MM.1S (cell line): Measurements from ENCODE around the gene TBL1X.

Experiments
- DNase-seq: peaks from one replicate; pipeline ENCODE4 v3.0.0-alpha.2; 2015
- H2AFZ ChIP-seq: fragments of 300-600 bp; sonication (generic); 2 replicates; pipeline ENCODE4 v1.6.0; 2016; ENCODE audit warnings: antibody characterized with exemption, low read length
- H3F3A ChIP-seq: fragments of 300-600 bp; sonication (generic); 2 replicates; pipeline ENCODE4 v1.6.1; 2016; ENCODE audit warnings: mild to moderate bottlenecking, antibody characterized with exemption, low read length, moderate library complexity, mixed read lengths; ENCODE audit not compliant: insufficient read depth
- H3K27ac ChIP-seq: fragments of 300-600 bp; sonication (generic); 2 replicates; pipeline ENCODE4 v1.5.1; 2016; ENCODE audit warnings: mild to moderate bottlenecking, low read length
- H3K27me3 ChIP-seq: fragments of 300-600 bp; sonication (generic); replicated peaks from 2 replicates; pipeline ENCODE4 v1.6.0; 2016; ENCODE audit warnings: low read length; ENCODE audit not compliant: insufficient read depth
- H3K36me3 ChIP-seq: fragments of 300-600 bp; sonication (generic); replicated peaks from 2 replicates; pipeline ENCODE4 v1.6.1; 2016; ENCODE audit warnings: mild to moderate bottlenecking, low read length, mixed read lengths; ENCODE audit not compliant: insufficient read depth
- H3K4me1 ChIP-seq: fragments of 300-600 bp; sonication (generic); 2 replicates; pipeline ENCODE4 v1.6.1; 2016; ENCODE audit warnings: low read length, mixed read lengths
- H3K4me2 ChIP-seq: fragments of 300-600 bp; sonication (generic); 2 replicates; pipeline ENCODE4 v1.6.0; 2016; ENCODE audit warnings: low read depth, low read length
- H3K4me3 ChIP-seq: fragments of 300-600 bp; sonication (generic); 2 replicates; pipeline ENCODE4 v1.5.1; 2016; ENCODE audit warnings: low read length, mixed read lengths
- H3K79me2 ChIP-seq: fragments of 300-600 bp; sonication (generic); 2 replicates; pipeline ENCODE4 v1.6.1; 2016; ENCODE audit warnings: mixed run types, low read length, mixed read lengths
- H3K9ac ChIP-seq: fragments of 300-600 bp; sonication (generic); 2 replicates; pipeline ENCODE4 v1.6.1; 2016; ENCODE audit warnings: low read length, mixed read lengths
- H3K9me2 ChIP-seq: fragments of 300-600 bp; sonication (generic); replicated peaks from 2 replicates; pipeline ENCODE4 v1.6.1; 2016; ENCODE audit warnings: mild to moderate bottlenecking, low read length, mixed read lengths; ENCODE audit not compliant: insufficient read depth
- H3K9me3 ChIP-seq: fragments of 300-600 bp; sonication (generic); replicated peaks from 2 replicates; pipeline ENCODE4 v1.6.1; 2016; ENCODE audit warnings: mild to moderate bottlenecking, low read length, mixed read lengths; ENCODE audit not compliant: insufficient read depth
- H4K20me1 ChIP-seq: fragments of 300-600 bp; sonication (generic); 2 replicates; pipeline ENCODE4 v1.6.1; 2016; ENCODE audit warnings: mild to moderate bottlenecking, low read length, moderate library complexity, mixed read lengths; ENCODE audit not compliant: insufficient read depth
- EZH2 ChIP-seq: fragments of 300-600 bp; sonication (generic); optimal IDR thresholded peaks from 2 replicates; pipeline ENCODE3; 2017; ENCODE audit warnings: low read depth, mild to moderate bottlenecking, antibody characterized with exemption, low read length, mixed read lengths
- EZH2phosphoT487 ChIP-seq: fragments of 300-600 bp; sonication (generic); IDR thresholded peaks from 2 replicates; pipeline ENCODE4 v1.6.1; 2018; ENCODE audit warnings: antibody characterized with exemption, low read length
- TF ChIP-seq, protein P1 (sequence below): fragments of 300-600 bp; sonication (generic); IDR thresholded peaks from 2 replicates; pipeline ENCODE4 v1.5.1; 2016; ENCODE audit warnings: antibody characterized with exemption, low read length, mixed read lengths

The TBL1X gene

DNA sequence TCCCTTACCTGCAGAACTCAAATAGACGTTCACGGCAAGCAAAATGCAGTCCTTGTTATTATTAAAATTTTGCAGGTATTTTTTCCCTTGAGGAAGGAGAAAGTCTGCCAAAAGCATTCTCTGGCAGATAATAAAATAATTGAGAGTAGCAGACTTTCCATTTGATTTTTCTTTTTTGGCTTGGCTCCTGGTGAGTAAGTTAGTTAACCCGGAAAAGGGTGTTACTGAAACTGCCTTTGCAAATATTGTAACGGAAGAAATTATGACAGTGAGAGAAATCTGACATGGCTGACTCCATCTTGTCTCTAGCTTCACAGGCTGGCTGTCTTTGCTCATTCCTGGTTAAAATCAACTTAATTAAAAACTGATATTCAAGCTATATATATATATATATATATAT is 200.3 kb downstream of the TBL1X start:
- no peaks in the 10 kb centered on the region for H3K4me1 ChIP-seq
- no peaks in the 10 kb centered on the region for H3F3A ChIP-seq
- H3K79me2 ChIP-seq, result no peaks in the 10 kb centered on the region
- no peak overlapping the region for H3K4me2 ChIP-seq
- TF ChIP-seq EZH2phosphoT487 (no peak), EZH2 (no peak)
- TF ChIP-seq, protein P1, sequence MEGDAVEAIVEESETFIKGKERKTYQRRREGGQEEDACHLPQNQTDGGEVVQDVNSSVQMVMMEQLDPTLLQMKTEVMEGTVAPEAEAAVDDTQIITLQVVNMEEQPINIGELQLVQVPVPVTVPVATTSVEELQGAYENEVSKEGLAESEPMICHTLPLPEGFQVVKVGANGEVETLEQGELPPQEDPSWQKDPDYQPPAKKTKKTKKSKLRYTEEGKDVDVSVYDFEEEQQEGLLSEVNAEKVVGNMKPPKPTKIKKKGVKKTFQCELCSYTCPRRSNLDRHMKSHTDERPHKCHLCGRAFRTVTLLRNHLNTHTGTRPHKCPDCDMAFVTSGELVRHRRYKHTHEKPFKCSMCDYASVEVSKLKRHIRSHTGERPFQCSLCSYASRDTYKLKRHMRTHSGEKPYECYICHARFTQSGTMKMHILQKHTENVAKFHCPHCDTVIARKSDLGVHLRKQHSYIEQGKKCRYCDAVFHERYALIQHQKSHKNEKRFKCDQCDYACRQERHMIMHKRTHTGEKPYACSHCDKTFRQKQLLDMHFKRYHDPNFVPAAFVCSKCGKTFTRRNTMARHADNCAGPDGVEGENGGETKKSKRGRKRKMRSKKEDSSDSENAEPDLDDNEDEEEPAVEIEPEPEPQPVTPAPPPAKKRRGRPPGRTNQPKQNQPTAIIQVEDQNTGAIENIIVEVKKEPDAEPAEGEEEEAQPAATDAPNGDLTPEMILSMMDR, result no peak
- H3K27me3 ChIP-seq, result no peaks in the 10 kb centered on the region
- H3K9me3 ChIP-seq, result no peaks in the 10 kb centered on the region
- no peak overlapping the region for H2AFZ ChIP-seq
- H4K20me1 ChIP-seq, result no peaks in the 10 kb centered on the region
- H3K9me2 ChIP-seq, result no peaks in the 10 kb centered on the region
- DNase-seq, result no peak
- no peak overlapping the region for H3K4me3 ChIP-seq
- H3K9ac ChIP-seq, result no peak overlapping the region
- no peak overlapping the region for H3K27ac ChIP-seq
- no peaks in the 10 kb centered on the region for H3K36me3 ChIP-seq

DNA sequence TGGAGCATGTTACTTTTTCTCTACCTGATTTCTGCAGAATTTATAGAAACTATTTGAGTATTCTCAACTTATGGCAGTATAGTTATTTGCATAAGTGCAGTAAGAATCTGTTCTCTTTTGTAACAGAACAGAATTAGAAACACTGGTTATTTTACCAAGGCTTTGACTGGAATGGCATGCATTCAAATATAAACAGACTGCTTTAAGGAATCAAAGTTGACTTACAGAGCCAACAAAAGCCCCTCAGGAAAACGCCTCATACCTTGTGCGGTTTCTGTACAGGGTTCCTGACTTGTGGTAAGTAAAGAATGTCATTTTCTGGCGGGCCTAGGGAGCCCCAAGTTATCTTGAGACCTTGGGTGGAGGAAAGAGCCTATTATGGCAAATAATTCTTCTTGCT is 203.7 kb downstream of the TBL1X start:
- Histone ChIP-seq H3K9me3 (no peaks in the 10 kb centered on the region), H3K27ac (no peak overlapping the region), H3K4me3 (no peak overlapping the region), H2AFZ (no peak overlapping the region), H3K9ac (no peak overlapping the region), H3K4me1 (no peaks in the 10 kb centered on the region), H3K79me2 (0 out of 2 replicates have a peak, but pooled peaks cover 2% of the 10 kb centered on the region), H4K20me1 (no peaks in the 10 kb centered on the region), H3K9me2 (no peaks in the 10 kb centered on the region), H3K36me3 (no peaks in the 10 kb centered on the region; the same call in 1 of the 2 replicates), H3K27me3 (no peaks in the 10 kb centered on the region), H3F3A (no peaks in the 10 kb centered on the region), H3K4me2 (no peak overlapping the region)
- TF ChIP-seq, protein P1, result no peak
- TF ChIP-seq EZH2 (no peak), EZH2phosphoT487 (no peak)
- DNase-seq, result no peak

DNA sequence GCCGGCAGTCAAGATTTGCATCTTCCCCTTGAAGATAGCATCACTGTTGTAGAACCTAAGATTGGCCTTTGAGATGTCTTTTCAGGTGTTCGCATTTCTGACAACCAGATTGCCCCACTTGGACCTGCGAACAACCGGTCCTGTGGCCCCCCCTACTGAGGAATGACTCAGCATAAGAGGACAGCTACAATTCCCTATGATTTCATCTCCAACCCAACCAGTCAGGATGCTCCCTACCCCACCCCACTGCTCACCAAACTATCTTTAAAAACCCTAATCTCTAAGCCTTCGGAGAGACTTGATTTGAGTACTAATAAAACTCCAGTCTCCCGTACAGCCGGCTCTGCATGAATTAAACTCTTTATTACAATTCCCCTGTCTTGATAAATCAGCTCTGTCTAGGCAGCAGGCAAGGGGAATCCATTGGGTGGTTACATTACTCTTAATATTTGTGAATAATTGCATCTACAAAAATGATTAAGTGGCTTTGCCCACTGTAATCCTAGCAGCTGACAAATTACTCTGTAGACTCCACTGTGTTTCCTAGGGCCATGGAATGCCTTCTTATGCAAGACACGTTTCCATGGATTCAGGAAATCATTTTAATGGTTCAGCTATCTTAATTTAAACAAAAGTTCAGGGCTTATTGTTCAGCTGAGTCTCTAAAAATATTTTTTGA is 205.4 kb downstream of the TBL1X start:
- H3K9me2 ChIP-seq, result no peaks in the 10 kb centered on the region
- H3K79me2 ChIP-seq, result 0 out of 2 replicates have a peak, but pooled peaks cover 2% of the 10 kb centered on the region
- H3K9ac ChIP-seq, result no peak overlapping the region
- no peaks in the 10 kb centered on the region for H3K9me3 ChIP-seq
- H3K27ac ChIP-seq, result no peak overlapping the region
- no peaks in the 10 kb centered on the region for H3K27me3 ChIP-seq
- H3K4me1 ChIP-seq, result no peaks in the 10 kb centered on the region
- H3F3A ChIP-seq, result no peaks in the 10 kb centered on the region
- H2AFZ ChIP-seq, result no peak overlapping the region
- no peaks in the 10 kb centered on the region; the same call in 1 of the 2 replicates for H3K36me3 ChIP-seq
- H3K4me3 ChIP-seq, result no peak overlapping the region
- H4K20me1 ChIP-seq, result no peaks in the 10 kb centered on the region
- TF ChIP-seq, protein P1, result no peak
- no peak for TF ChIP-seq EZH2
- TF ChIP-seq EZH2phosphoT487, result no peak
- DNase-seq, result no peak
- H3K4me2 ChIP-seq, result no peak overlapping the region
